NCI-H1436 treated with DMSO at 0.1 percent for 48 hours (cell line): Measurements from ENCODE around the gene ATM.
"Not testable (repeated sequence)": the region's sequence is repeated elsewhere in the genome, so short reads cannot be mapped to it uniquely, and the experiment has no call there.

ENCODE experiments used
- DNase-seq: peaks from one replicate; lab custom pipeline; 2025; lab: John Stamatoyannopoulos, UW

ATM gene

DNA sequence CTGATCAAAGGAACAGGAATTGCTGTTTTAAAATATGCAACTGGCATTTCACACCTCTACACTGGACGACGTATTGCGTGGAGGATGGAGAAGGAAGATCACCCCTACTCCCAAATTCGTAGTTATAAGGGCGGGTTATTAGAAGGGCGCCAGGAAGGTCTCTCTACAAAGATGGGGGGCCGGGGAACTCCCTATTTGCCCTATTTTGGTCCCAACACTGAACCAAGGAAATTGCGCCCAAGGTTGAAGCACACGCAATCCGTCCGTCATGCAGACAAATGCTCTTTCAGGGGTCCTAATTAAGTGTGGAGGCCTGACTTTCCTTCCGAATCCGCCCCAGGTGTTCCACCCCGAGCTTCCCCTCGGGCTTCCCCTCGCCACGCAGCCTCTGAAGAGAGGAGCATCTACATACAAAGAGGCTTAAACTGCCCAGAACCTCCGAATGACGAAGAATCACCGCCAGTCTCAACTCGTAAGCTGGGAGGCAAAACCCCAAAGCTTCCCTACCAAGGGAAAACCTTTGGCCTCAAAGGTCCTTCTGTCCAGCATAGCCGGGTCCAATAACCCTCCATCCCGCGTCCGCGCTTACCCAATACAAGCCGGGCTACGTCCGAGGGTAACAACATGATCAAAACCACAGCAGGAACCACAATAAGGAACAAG, 825 bp upstream of the ATM start:
- no peak for DNase-seq

DNA sequence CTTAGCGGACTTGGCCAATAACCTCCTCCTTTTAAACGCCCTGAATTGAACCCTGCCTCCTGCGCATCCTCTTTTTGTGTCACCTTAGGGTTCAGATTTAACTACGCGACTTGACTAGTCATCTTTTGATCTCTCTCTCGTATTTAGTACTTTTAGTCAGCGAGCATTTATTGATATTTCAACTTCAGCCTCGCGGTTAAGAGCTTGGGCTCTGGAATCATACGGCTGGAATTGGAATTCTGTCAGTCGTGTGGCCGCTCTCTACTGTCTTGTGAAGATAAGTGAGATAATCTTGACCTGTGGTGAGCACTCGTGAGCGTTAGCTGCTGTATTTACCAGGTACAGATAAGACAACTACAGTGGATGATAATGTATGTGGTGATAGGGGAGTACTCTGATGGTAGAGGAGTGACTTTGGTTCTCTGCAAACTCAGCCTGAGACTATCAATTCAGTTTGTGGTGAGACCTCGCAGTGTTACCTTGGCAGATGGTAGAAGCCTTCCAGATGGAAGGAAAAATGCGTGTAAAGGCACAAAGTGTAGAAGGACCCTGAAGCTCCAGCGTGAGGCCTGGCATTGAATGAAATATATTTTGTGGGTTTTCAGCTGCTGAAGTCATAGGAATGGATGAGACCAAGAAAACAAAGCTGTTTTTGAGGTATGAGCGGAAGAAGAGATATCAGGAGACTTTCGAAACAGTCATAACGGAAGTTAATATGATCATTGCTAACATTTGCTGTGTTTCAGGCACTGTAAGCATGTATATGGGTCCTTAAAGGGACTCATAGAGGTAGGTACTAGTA, 682 bp downstream of the ATM start:
- DNase-seq = no peak

DNA sequence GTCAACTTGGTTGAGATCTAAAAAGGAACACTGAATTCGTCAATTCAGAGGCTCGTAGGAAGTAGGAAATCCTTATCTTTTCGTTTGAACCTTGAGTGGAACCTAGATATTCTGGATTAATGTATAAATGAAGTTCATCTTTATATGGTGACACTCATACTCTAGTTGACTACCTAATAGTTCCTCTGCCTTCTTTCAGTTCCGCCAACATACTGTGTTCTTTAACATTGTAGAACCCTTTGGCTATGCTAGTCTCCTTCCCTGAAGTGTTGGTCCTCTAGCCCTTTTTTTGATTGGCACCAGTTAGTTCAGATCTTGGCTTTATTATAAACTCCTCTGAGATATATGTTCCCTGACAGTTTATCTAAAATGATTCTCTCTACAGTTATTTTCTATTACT, 1.5 kb downstream of the ATM start:
- no peak for DNase-seq

DNA sequence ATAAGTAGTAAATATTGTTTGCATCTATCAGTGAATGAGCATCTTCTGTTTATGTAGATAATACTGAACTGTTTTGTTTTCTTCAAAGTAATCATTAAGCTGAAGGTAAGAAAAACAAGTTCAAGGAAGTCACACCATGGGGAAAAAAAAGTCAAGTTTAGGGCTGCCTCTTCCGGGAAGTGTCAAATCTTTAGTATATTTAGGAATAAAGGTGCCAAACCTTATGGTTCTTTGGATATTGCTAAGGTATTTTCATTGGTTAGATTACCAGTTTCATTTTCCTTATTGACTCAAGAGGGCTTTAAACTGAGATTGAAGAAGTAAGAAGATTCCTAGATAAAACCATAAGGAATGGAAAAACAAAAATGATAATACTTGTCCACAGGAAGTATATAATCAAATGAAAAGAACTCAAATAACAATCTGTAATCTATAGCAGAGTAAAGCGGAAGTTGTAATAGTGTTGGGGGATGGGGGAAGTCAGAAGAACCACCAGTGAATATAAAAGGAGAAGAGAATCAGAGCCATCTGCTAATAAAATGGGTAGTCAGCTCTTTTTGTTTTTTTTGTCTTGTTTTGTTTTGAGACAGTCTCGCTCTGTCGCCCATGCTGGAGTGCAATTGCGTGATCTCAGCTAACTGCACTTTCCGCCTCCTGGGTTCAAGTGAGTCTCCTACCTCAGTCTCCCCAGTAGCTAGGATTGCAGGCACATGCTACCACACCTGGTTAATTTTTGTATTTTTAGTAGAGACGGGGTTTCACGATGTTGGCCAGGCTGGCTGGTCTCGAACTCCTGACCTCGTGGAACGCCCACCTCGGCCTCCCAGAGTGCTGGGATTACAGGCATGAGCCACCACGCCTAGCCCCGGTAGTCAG, 2.3 kb downstream of the ATM start:
- DNase-seq = no peak

DNA sequence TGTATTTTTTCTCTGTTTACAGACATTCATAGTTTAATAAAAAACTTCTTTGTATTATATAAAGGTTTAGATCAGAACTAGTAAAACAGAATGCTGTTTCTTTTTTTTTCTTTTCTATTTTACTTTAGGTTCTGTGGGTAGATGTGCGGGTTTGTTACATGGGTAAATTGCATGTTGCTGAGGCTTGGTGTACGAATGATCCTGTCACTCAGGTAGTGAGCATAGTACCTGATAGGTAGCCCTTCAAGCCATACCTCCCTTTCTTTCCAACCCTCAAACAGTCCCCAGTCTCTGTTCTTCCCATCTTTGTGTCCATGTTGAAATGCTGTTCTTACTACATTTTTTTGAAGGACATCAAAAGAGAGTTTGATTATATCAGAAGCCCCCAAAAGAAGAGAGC, 3.2 kb downstream of the ATM start:
- no peak for DNase-seq

DNA sequence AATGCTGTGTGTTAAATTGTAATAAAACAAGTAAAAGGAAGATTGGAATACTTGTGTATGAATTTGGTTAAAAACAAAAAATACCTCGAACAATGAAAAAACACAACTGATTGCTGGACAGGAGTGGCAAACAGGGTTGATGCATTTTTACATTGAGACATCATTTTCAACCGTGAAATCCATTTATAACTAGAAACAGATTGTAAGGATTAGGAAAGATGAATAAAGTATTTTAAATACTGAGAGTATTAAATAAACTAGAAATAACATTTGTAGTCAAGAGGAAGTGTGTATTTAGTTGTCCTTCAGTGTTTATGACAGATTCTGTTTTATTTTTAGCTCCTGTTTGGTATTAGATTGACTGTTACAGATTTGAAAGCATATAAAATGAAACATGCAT, 5.4 kb downstream of the ATM start:
- DNase-seq = no peak

DNA sequence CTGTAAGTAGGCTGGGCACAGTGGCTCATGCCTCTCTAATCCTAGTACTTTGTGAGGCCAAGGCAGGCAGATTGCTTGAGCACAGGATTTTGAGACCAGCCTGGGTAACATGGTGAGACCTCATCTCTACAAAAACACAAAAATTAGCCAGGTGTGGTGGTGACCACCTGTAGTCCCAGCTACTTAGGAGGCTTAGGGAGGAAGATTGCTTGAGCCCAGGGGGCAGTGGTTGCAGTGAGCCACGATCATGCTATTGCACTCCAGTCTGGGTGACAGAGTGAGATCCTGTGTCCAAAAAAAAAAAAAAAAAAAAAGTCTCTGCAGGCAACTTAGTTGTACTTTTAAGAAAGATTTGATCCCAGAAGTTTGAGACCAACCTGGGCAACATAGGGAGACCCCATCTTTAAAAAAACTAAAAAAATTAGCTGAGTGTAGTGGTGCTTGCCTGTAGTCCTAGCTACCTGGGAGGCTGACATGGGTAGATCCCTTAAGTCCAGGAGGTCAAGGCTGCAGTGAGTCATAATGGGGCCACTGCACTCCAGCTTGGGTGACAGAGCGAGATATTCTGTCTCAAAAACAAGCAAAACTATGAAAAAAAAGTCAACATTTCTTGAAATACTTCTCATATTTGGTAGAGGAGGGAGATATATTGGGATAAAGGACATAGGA, 10.5 kb downstream of the ATM start:
- no peak for DNase-seq

DNA sequence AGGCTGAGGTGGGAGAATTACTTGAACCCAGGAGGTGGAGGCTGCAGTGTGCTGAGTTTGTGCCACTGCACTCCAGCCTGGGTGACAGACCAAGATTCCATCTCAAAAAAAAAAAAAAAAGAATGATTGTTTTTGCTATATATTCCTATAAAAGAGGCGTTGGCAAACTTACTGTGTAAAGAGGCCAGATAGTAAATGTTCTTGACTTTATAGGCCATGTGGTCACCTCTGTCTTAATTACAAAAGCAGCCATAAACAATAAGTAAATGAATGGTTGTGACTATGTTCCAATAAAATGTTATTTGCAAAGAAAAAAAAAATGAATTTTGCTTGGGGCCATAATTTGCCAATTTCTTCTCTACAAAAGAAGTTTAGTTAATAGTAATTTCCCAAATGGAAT, 12.3 kb downstream of the ATM start:
- no peak for DNase-seq

DNA sequence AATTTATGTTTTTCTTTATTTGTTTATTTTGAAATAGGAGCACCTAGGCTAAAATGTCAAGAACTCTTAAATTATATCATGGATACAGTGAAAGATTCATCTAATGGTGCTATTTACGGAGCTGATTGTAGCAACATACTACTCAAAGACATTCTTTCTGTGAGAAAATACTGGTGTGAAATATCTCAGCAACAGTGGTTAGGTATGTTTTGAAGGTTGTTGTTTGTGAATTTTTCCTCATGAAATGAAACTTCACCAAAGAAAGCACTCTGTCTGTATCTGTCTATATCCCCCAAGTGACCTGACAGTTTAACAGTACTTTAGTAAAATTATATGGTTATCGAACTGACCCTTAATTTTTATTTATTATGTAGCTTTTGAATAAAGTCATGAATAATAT, 12.8 kb downstream of the ATM start:
- no peak for DNase-seq

DNA sequence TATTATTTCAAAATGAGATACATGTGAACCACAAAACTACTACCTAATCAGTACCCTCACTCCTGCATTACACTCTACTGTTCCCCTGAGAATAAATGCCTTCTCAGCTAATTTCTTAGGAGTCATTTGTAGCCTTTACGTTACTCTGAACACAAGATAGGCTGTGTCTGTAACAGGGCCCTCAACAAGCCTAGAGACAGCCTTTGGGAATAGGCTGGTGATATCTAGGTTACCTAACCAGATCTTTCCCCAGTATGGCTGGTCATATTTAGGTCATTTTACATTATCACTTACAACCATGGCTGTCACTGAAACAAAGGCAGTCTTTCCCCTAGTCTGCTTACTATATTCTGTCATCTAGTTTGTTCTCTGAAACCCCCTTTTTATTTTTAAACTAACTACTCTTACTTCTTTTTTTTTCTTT, 14.2 kb downstream of the ATM start:
- no peak for DNase-seq

DNA sequence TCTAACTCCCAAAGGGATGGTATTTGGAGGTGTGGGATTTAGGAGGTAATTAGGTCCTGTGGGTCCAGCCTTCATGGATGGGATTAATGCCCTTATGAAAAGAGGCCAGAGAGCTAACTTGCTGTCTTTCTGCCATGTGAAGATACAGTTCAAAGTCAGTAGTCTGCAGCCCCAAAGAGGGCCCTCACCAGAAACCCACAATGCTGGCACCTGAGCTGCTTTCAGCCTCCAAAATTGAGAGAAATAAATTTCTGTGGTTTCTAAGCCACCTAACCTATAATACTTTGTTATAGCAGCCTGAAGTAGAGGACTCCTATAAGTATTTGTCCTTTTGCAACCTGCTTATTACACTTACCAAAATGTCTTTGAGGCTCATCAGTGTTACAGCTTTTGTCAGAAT, 16.2 kb downstream of the ATM start:
- no peak for DNase-seq

DNA sequence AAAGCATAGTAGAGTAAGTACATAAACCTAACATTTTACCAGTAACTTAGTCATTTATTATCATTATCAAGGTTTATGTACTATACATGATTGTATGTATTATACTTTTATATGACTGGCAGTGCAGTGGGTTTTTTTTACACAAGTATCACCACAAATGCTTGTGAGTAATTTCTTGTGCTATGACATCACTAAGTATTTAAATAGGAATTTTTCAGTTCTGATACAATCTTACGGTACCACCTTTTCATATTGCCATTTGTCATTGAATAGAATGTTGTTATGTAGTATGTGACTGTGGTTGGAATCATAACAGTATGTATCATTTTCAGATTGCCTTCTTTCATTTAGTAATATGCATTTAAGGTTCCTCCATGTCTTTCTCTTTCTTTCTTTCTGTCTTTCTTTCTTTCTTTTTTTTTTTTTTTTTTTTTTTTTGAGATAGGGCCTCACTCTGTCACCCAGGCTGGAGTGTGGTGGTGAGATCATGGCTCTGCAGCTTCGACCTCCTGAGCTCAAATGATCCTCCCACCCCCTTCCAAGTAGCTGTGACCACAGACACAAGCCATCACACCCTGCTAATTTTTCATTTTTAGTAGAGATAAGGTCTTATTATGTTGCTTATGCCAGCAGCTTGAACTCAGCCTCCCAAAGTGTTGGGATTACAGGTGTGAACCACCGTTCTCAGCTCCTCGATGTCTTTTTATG, 18.6 kb downstream of the ATM start:
- no peak for DNase-seq

DNA sequence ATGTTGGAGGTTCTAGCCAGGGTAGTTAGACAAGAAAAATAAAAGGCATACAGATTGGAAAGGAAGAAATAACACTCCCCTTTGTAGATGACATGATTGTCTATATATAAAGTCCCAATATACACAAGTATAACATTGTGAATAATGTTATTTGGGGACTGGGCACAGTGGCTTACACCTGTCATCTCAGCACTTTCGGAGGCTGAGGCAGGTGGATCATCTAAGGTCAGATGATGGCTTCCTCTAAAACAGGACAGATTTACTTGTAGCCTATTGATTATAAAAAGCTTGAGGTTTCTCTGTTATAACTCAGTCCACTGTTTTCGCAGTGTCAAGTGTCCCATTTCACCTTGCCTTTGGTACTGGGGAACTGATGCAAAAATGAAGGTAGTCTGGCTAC, 19.6 kb downstream of the ATM start:
- no peak for DNase-seq

DNA sequence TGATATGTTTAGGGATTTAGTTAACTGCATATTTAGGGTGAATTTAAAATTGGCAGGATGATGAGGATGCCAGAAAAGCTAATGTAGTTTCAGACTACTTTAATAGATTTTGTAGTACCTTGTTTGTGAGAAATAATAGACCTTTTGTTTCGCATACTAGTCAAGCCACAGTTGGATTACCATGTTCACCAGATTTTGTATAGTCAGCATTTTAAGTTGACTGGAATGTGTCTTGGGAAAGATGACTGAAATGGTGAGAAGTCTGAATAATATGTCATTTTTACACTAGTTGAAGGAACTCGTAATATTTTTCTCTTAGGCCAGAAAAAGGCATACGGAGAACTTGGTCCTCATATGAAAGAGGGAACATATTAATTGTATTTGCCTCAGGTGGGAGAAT, 23.4 kb downstream of the ATM start:
- DNase-seq = no peak

DNA sequence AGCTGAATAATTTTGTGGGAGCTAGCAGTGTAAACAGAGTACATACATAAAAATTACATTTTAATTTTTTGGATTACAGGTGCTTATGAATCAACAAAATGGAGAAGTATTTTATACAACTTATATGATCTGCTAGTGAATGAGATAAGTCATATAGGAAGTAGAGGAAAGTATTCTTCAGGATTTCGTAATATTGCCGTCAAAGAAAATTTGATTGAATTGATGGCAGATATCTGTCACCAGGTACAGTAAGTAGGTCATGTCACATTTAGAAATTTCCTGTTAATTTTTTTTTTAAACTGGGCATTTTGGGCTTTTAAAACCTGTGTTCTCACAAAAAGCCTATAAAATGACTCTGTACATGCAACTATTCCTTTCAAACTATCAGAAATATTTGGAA, 24.0 kb downstream of the ATM start:
- no peak for DNase-seq

DNA sequence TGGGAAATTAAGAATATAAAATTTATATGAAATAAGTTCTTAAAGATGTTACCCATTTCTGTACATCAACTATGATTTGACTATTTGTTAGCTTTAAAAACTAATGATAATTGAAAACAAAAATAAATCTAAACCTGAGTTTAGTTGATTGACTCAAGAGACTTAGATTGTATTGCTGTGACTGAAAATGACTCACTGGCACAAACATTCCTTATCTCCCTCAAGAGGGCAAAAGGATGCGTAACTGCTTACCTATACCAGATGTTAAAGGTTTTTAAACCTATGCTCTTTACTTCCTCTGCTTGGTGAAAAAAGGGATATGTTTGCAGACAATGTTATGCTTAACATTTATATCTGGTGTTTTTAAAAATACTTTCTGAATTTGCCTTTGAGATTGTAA, 30.3 kb downstream of the ATM start:
- DNase-seq = no peak

DNA sequence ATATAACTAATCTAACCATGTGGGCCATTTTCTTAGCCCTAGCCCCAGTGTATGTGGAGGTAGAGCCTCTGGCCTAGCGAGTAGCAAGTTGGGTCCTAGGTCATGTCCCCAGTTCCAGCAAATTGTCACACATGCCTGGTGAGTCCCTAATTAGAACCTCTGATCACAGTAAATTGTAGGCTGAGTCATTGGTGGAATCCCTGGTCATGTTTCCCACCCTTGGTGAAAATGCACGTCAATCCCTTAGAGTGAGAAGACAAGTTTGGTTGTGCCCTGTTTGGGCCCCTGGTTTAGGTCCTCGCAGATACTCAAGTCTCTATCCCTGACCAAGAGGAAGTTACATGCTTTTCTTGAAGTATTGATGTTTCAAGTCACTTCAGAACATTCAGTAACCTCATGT, 46.7 kb downstream of the ATM start:
- no peak for DNase-seq

DNA sequence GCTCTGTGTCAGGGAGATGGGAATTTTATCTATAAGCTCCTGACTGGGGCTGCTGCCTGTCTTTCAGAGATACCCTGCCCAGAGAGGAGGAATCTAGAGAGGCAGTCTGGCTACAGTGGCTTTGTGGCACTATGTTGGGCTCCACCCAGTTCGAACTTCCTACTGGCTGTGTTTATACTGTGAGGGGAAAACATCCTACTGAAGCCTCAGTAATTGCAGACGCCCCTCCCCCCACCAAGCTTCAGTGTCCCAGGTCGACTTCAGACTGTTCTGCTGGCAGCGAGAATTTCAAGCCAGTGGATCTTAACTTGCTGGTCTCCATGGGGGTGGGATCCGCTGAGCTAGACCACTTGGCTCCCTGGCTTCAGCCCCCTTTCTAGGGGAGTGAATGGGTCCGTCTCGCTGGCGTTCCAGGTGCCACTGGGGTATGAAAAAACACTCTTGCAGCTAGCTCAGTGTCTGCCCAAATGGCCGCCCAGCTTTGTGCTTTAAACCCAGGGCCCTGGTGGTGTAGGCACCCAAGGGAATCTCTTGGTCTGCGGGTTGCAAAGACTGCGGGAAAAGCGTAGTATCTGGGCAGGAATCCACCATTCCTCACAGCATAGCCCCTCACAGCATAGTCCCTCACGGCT, 54.2 kb downstream of the ATM start:
- DNase-seq = not testable (repeated sequence)

DNA sequence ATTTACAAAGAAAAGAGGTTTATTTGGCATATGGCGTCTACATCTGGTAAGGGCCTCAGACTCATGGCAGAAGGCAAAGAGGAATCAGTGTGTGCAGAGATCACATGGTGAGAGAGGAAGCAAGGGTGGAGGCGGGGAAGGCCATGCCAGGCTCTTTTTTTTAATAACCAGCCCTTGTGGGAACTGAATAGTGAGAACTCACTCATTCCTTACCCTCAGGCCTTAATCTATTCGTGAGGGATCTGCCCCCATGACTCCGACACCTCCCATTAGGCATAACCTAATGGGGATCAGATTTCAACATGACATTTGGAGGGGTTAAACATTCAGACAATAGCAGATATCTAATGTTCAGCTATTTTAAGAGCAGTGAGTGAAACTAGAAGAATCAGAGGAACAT, 55.7 kb downstream of the ATM start:
- DNase-seq = no peak

DNA sequence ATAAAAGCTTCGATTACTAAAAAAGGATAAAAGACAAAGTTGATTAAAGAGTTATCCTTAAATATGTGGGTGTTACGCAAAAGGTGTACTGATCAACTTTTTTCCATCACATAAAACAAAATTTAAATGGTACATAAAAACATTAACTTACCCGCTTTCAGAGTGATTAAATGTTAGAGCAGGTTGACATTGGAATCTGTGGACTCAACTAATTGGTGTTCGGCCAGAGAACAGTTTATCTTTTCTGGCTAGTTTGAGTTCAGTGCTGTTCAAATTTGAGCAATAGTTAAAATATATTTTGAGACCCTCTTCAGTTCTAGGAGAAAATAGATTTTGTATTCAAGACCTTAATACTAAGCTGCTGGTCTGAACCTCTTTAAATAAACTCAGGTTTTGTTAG, 56.1 kb downstream of the ATM start:
- DNase-seq = no peak

DNA sequence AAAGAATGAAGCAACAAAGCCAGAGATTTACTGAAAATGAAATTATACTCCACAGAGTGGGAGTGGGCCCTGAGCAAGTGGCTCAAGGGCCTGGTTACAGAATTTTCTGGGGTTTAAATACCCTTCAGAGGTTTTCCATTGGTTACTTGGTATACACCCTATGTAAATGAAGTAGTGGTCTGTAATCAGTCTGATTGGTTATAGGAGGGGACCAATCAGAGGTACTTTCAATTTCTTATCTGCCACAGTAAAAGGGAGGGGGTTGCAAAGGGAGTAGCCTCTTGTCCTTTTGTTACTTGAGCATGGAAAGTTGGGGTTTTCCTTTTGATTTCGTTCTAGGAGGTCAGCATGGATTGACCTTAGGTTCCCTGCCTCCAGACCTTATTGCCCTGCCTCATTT, 63.5 kb downstream of the ATM start:
- DNase-seq = no peak
